NCI-H69 (cell line): ENCODE data around the gene PADI3.
"Not testable (repeated sequence)": the region's sequence is repeated elsewhere in the genome, so short reads cannot be mapped to it uniquely, and the experiment has no call there.

Source experiments
- DNase-seq: peaks from one replicate; lab custom pipeline; 2025; lab: John Stamatoyannopoulos, UW

The PADI3 gene

GRCh38 chr1:17216078-17216477 lies 32.8 kb upstream of the PADI3 start:
- DNase-seq, result no peak

DNA sequence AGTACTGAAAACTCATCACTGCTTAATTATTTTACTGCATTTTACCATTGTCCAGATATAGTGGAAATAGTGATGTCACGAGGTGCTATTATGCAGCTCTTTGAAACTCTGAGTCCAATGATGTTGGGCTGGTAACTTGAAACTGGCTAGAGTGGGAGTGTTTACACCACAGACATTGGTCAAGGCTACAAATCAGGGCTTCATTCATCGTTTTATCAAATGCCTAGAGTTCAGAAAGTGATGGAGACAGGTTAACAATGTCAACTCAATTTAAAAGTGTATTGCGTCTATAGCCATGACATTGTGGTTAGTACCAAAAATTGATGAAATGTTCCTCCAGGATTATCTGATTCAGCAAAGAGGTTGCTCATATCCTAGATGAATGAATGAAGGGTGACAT lies 31.3 kb upstream of the PADI3 start:
- DNase-seq, result no peak

DNA sequence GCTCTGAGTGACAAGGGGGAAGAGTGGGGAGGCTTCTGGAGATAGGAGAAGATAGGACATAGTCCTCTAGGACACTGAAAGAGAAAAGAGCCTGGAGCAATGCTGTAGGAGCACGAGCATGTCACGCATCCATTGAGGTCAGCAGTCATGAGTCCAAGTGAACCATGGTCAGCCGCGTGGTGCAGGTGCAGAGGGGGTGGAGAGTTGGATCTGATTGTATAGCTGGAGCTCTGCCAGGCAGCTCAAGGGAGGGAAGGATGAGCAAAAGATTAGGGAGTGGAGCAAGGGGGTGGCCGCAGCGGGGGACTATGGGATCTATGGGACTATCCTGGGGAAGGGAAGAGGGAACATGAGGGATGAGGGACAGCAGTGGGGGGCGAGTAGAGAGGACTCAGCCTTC lies 30.0 kb upstream of the PADI3 start:
- peak; percentile 4 for DNase-seq

DNA sequence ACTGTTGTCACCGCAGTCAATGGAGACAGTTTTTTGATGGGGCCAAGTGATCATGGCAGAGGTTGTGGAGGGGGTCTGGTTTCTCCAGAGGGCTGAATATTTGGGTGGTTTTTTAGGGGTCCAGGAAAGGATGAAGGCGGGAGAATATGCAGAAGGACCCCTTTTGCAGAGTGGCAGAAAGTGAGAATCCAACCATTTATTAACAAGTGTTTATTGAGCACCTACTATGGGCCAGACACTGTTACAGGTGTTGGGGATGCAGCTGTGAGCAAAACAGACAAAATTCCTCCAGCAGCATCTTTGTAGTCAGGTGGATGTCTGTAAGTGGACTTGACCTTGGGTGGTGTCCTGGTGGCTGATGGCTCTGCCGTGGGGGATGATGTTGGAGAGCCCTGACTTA lies 28.6 kb upstream of the PADI3 start:
- DNase-seq, result no peak

DNA sequence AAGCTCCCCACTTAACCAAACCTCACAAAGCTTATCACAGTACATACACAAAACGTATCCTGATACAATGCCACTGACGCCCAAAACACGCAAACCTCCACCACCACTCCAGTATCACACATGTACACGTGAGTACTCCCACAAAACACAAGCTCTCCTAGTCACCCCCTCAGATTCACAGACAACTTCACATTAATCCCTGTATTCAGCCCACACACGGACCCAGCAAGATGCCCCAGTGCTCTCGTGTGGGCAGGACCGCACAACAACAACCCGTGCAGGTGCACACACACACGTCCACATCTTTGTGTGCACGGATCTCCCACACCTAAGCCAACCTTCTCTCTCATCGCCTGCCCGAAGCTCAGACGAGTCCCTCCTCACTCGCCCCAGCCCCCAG lies 26.3 kb upstream of the PADI3 start:
- DNase-seq, result no peak

DNA sequence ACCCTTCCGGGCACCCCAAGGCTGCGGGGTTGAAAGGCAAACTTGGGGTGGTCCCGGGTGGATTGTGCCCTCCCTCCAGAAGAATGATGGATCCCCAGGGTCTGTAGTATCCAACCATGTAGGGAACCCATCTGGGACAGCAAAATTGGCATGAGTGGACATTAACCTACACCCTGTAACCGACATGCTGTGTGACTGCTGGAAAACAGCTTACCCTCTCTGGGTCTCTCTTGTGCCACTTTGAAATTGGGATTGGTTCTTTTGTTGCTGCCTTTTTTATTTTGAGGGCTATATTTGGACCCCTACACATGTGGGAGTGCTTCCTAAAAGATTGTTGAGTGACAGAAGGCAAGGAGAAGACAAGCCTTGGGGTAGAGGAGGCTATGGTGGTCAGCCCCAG lies 24.5 kb upstream of the PADI3 start:
- DNase-seq, result no peak

- no peak for DNase-seq
These were observed 23.8 kb upstream of the PADI3 start for GRCh38 chr1:17225140-17225539.

DNA sequence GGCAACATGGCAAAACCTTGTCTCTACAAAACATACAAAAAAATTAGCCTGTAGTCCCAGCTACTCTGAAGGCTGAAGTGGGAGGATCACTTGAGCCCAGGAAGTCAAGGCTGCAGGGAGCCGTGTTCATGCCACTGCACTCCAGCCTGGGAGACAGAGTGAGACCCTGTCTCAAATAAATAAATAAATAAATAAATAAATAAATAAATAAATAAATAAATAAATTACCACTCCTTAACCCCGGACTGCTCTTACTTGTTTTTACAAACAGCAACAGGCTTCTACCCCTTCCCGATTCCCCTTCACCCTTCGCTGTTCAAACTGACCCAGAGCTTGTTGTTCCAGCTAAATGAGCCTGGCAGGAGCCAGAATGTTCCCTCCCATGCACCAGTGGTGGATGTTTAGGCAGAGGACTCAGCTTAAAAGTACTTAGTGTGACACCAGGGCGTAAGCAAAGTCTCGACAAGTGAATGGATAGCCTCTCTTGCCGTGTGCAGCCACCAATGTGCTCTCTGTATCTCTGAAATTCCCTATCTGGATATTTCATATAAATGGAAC lies 21.5 kb upstream of the PADI3 start:
- no peak for DNase-seq

DNA sequence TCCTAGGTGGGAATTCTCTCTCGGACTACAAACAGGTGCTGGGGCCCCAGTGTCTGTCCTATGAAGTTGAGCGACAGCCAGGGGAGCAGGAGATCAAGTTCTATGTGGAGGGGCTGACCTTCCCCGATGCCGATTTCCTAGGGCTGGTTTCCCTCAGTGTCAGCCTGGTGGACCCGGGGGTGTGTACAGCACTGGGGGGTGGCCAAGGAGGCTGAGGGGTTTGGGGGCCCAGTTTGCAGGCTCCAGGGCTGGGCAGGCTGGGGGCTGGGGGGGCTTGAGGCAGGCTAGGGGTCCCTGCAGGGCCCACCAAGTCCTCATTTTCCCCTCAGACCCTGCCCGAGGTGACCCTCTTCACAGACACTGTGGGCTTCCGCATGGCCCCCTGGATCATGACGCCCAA lies 20.3 kb upstream of the PADI3 start:
- no peak for DNase-seq

DNA sequence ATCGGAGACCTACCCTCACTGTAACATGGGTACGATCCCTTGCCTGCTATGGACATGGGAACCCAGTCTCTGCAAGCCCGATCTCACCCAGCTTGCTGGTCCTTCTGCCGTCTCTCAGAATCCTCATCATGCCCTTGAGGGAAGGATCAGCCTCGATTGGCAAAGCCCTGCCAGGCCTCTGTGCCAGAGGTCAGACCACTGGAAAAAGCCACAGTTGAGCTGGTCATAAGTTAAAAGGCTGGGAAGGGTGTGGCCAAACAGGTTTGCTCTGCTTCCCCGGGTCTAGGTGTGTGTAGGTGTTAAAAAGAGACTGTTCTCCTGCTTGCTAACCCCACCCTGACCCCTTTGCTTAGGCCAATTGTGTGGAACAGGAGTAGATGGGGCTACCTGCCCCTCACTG lies 19.5 kb upstream of the PADI3 start:
- no peak for DNase-seq

GRCh38 chr1:17230106-17230505 lies 18.8 kb upstream of the PADI3 start:
- DNase-seq, result no peak

DNA sequence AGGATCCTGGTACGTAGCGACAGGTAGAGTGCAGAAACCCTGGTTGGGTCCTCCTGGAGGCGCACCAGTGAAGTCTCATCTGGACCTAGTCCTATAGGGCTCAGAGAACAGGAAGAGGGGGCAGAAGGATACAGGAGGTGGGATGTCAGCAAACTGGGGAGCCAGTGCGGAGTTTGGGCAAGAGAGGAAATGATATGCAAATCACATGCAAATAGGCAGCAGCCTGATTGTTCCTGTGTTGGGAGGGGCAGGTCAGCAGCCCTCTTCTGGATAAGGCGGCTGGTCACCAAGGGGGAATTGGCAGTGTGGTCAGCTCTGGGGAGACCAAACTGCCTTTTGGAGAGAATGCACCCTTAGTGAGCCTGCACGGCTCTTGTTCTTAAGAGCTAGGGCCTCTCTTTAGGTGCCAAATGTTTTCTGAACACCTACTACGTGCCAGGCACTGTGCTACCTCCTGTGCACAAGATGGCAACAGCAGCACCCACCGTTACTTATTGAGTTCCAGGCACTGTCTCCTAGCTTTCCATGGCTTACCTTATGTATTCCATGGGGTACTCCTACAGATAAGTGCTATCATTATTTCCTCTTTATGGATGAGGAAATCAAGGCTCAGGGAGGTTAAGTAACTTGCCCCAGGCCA lies 18.1 kb upstream of the PADI3 start:
- no peak for DNase-seq

DNA sequence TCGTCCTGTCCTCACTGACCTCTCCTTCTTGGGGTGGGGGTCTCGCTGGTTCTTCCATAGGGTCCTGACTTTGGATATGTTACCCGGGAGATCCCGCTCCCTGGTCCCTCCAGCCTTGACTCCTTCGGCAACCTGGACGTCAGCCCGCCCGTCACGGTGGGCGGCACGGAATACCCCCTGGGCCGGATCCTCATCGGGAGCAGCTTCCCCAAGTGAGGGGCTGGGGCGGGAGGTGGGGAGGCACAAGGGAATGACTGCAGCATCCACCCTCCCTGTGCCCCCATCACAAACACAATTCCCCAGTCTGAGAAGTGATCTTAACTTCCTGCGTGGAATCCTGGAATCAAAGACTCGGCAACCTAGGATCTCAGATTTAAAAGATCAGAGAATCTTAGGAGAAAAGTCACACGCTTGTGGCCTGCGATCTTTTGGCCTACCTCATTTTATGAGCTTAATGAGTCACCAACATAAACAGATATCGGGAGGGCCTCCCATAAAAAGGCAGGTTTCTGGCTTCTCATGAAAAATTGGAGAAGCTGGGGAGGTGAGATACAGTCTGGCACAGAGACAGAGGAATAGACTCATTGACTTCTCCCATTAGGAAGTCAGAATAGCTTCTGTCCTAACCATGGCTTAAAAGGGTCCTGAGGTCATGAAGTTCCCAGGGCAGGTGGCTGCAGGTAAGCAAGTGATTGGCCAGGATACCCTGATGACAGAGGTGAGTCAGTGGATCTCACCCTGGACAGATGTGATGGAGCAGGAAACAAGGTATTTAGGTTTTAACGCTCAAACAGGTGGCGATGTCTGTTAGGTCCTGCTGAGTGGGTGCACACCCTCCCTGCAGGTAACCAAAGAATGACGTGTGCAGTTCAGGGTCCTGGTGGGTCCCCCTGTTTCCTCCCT lies 15.9 kb upstream of the PADI3 start:
- peak; percentile 89 for DNase-seq

DNA sequence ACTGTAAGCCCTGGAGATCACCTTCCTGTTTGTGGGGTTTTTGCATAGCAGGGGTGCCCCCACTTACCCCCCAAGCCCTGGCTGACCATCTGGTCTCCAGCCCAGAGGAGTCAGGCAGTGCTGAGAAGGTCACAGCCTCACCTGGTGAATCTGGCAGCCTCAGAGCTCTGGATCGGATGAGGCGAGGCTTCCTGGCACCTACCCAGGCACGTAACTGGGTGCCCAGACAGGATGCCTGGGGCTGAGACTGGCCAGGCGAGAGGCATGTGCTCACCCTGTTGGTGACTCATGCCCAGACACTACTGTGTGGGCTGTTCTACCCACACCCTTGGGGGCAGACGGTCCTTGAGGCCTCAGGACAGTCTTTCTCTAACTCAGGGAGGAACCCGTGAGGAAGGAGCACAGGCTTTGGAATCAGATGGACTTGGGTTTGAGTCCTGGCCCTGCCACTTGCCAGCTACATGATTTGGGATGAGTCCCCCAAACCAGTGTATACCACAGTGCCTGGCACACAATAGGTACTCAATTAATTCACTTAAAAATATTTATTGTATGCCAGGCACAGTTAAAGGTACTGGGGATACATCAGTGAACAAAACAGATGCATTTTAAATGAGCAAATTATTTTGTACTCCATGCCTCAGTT lies 15.1 kb upstream of the PADI3 start:
- DNase-seq, result peak; percentile 89

DNA sequence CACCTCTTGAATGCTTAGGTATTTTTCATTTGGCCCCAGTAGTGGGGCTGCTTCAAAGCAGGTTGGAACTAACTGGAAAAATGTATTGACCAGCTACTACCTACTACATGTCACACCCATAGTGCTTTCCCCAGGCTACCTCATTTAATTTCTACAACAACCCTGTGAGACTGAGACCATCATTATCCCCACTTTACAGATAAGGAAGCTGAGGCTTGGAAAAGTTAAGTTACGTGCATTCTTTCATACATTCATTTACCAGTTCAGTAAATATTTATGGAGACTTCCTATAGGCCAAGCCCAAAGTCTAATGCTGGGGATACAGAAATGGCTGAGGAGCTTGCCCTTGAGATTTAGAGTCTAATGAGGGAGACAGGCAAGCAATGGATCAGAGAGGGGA lies 14.5 kb upstream of the PADI3 start:
- no peak for DNase-seq

DNA sequence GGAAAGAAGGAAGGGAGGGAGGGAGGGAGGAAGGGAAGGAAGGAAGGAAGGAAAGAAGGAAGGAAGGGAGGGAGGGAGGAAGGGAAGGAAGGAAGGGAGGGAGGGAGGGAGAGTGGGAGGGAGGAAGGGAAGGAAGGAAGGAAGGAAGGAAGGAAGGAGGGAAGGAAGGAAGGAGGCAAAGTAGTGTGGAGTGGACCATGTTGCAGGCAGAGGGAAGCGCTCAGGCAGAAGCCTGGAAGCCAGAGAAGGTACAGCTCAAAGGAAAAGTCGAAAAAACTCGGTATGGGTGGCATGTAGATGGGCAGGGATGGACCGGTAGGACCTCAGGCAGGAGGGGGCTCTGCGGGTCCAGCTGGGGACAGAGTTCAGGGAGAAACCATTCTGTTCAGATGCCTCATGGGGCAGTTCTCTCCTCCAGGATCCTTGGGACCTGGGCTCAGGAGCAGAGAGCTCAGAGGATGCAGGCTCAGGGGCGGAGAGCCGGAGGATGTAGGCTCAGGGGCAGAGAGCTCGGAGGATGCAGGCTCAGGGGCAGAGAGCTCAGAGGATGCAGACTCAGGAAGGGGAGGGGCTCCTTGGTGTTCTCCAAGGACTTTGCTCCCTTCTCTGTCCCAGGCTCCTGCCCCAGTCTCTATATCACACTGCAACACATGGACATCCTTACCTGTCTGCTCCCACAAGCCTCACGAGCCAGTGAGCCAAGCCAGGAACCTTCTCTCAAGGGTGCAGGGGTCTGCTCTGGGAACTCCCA lies 13.6 kb upstream of the PADI3 start:
- no peak for DNase-seq

DNA sequence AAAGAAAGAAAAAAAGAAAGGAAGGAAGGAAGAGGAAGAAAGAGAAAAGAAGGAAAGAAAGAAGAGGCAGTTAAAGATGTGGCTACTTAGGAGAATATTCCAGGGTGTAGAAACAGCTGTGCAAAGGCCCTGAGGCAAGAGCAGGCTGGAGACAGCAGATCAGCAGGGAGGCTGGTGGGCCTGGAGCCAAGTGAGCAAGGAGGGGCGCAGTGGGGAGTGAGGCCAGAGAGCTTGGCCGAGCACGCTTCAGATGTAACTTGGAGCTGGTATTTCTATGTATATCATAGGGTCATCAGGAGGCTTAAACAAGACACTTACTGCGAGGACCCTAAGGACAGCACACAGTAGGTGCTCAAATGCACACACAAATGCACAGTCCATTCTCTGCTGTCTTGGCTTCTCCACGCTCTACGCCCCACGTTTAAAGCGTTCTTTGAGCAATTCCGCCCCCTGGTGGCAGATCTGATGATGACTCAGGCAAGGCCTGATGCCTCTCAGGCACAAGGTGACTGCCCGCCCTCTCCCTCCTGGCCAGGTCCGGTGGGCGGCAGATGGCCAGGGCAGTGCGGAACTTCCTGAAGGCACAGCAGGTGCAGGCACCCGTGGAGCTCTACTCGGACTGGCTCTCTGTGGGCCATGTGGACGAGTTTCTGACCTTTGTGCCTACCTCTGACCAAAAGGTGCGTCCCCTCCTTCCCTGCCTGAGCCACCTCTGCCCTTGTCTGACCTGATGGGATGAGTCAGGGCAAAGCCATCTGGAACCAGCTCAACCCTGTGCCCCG lies 11.9 kb upstream of the PADI3 start:
- DNase-seq, result peak; percentile 85

DNA sequence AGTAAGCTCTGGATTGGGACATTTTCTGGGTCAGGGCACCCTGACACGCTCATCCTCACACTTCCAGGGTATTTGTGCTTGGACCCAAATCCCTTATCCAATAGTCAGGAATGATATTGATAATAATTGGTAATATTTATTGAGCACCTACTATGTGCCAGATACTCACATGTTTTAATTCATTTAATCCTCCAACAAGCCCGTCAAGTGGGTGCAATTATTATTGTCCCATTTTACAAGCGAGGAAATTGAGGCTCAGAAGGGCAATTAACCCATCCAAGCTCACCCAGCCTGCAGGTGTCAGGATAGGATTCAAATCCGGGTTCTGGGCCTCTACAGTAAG lies 11.4 kb upstream of the PADI3 start:
- DNase-seq, result peak; percentile 4

GRCh38 chr1:17239420-17239819 lies 9.5 kb upstream of the PADI3 start:
- DNase-seq, result peak; percentile 84

GRCh38 chr1:17241011-17241779 lies 7.7 kb upstream of the PADI3 start:
- peak; percentile 54 for DNase-seq

DNA sequence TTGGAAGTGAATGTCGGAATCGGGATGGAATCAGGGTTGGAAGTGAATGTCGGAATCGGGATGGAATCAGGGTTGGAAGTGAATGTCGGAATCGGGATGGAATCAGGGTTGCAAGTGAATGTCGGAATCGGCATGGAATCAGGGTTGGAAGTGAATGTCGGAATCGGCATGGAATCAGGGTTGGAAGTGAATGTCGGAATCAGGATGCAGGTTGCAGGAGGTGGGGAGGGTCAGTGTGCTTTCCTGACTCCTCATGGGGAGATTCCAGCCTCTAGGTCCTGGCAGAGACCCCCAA lies 7.2 kb upstream of the PADI3 start:
- not testable (repeated sequence) for DNase-seq
